Epithelial cell of umbilical artery (primary cell): Measurements from ENCODE around the gene TYK2. TPM values are rescaled to one million over a fixed set of nuclear protein-coding genes. Genes with fewer than 3 reads are reported as not detected.

Experiments
- total RNA-seq: library from RNA; depleted of rRNA; stranded (reverse); fragments of >200 nt; gene quantifications from 2 replicates; pipeline ENCODE4 v1.2.3, GENCODE V29; 2014

Gene TYK2
- 59.1 and 82.8 TPM in 2 replicates for total RNA-seq

DNA sequence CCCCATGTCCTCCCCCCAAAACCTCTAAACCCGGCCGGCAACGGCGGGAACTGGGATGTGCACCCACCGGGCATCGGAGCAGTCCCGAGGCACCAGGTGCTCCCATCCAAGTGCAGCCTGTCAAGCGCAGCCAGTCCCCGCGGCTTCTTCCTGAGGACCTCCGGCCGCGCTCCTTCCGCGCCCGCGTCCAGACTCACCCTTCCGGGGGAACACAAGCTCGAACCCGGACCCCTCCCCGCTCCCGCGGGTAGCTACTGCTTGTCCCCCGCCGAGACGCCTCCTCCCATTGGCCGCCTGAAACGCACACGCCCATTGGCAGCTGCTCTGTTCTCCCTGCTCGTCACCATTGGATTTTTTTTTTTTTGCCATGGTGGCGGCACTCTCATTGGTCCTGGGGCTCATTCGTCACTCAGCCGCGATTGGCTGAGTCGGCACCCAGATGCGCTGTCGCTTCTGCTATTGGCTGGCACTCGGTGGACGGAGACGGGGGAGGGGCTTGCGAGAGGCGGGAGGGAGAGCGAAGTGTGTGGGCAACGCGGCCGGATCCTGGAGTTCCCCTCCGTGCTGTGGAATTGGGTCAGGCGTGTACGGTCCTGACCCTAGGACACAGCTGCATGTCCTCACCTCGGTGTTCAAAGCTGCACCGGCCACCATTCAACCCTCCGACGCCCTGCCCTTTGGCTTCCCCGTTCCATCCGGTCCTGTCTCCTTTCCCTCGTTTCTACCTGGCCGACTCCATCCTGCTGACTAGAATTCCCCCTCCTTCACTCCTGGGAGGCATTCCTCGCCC is at the start of gene TYK2:
TSS of gene TYK2 (minus strand) at position 260 of the 790 bp plus-strand sequence. CDS start 2,166 bp downstream, outside the sequence.

DNA sequence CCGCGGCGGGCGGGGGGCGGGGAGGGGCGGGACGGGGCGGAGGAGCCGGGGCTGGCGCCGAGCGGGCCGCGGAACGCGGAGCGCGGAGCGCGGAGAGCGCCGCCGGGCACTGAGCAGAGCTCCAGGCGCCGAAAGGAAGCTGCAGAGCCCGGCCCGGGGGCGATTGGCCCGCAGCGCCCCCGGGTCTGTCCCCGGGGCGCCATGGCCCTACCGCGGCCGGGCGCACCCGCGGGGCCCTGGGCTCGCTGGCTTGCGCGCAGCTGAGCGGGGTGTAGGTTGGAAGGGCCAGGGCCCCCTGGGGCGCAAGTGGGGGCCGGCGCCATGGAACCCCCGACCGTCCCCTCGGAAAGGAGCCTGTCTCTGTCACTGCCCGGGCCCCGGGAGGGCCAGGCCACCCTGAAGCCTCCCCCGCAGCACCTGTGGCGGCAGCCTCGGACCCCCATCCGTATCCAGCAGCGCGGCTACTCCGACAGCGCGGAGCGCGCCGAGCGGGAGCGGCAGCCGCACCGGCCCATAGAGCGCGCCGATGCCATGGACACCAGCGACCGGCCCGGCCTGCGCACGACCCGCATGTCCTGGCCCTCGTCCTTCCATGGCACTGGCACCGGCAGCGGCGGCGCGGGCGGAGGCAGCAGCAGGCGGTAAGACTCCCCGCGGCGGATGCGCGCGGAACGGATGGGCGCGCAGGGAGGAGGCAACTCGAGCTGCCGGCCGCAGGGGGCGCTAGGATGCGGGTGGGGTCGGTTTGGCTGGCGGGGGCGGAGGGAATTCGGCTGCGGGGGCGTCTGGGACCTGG is 40.3 kb upstream of the TYK2 start, which contains the start of gene PDE4A:
TSS of gene PDE4A (plus strand) at position 95 of the 796 bp plus-strand sequence. CDS start at position 322, 227 bp downstream.

DNA sequence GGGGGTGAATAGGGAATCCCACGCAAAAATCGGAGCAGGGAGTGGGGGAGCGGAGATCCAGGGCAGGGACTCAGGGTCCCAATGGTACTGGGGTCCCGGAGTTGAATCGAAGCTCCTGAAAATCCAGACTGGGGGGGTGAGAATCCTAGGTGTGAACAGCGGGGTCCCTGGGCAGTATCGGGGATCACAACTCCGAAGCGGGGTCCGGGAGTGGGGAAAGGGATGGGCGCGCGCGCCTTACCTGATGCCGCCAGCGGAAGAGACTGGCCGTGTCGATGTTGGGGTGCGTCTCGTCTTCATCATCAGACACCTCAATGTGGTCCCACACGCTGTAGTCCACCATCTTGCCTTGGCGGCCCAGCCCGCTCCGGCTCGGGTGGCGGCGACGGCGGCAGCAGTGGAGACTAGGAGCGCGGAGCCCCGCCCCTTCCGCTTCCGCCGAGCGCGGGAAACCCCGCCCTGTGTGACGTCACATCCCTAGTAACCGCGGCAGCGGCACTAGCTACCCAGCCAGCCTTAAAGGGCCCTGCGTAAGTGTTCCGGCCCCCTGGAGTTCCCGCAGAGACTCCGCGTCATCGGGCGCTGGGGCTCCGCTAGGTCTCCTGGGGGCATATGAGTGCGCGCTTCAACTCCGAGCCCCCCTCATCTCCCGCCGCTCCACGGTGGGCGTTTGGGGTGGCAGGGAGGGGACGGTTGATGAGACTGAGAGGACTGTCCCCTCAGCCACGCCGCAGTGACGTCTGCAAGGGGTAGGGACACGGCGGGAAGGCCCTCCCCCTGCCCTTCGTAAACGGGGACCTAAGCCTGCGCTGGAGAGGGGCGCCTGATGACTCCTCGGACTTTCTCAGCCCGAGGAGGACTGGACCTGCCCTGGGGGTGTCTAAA is 23.0 kb upstream of the TYK2 start, which contains the start of gene CDC37:
TSS of gene CDC37 (minus strand) at position 406 of the 885 bp plus-strand sequence. CDS start at position 343, 63 bp downstream.

DNA sequence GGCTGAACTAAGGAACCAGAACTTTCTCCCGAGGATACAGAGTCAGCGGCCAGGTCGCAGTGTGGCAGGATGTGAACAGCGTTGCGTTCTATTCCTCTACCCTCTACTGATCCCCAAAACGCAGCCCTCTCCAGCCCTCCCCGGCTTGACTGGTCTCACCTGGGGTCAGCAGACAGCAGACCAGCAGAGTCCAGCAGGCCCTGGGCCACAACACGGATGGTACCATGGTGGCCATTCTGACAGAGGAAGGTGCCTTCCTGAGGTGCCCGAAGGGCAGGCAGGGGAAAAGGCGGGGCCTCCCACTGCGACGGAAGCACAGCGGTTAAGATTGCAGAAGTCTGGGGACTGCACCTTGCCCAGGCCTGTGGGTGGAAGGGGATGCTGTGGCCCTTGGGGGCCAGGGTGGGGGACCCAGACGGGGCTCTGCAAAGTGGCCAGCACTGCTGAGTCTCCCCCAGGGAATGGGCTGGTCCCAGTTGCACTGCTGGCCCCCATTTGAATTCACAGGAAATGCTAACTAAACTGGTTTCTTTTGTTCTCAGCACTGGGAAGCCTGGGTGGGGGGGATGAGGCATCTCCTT is 40.9 kb downstream of the TYK2 start, which contains the start of gene ICAM3:
TSS of gene ICAM3 (minus strand) at position 245 of the 581 bp plus-strand sequence. CDS start at position 235, 10 bp downstream.

DNA sequence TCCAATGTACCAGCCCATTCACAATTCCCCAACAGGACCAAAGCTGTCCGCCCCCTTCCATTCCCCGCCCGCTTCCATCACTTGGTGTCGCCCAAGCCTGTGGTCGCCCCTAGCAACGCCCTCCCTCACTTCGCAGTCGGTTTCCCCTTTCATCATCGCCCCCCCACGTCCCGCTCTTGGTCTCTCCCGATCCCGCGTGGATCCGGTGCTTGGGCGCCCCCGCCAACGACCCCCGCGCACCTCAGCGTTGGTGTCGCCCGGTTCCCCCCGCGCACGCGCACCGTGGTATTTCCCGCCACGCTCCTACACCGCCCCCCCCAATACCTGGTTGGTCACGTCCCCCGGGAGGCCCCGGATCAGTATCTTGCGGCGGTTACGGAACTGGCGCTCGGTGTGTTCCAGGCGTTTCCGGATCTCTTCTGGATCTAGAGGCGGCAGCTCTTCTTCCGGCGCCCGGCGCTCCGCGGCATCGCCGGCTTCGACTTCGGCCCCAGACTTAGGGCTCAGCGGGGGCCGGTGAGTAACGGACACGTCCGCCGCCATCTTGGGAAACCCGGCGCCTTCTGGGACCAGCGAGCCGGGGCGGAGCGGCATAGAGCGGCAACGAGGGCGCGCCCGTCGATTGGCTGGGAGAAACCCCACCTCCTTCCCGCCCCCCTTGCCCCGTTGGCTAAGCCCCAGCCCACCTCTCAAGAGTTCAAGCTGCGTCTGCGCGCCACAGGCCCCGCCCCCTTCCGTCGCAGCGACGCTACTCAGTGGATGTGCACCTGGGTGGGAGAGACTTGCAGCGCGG is 47.2 kb downstream of the TYK2 start, which contains the start of gene RAVER1:
TSS of gene RAVER1 (minus strand) at position 565 of the 793 bp plus-strand sequence. CDS start at position 543, 22 bp downstream.

DNA sequence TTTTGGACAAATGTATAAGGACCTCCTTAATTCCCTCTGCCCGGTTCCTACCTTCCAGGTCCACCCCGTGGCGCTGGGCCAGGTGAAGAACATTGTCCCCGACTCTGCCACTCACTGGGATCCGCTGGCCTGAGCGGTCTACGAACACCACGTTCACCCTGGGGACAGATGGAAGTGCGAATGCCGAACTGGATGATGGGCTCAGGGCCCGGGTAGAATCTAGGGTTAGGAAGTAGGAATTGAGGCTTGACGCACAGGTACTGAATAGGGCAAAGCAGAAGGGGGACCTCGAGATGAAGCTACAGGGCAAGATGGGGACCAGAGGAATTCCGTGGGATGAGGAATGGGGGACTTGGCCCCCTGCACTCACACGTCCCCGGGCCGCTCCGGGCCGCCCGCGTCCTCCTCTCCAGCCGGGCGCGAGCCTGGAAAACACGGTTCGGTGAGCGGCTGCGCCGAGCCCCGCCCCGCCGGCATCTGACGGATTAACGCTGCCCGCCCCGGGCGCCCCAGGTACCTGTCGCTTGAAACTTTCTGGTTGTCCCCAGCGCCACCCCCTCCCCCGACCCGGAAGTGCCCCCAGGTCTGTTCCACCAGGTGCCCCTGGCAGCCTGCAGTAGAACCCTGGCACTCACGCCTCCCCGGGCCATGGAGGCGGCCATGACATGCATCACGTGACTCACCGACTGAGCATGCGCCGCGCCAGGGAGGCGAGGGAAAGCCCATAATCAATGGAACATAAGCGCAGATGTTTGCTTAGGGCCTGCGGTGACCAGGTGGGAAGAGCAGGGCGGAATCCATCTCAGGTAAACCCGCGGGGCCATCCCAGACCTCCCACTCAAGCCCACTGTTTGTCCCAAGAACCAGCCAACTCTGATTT is 64.8 kb downstream of the TYK2 start, which contains the start of gene FDX2:
TSS of gene FDX2 (minus strand) at position 681 of the 880 bp plus-strand sequence. CDS start at position 662, 19 bp downstream.

DNA sequence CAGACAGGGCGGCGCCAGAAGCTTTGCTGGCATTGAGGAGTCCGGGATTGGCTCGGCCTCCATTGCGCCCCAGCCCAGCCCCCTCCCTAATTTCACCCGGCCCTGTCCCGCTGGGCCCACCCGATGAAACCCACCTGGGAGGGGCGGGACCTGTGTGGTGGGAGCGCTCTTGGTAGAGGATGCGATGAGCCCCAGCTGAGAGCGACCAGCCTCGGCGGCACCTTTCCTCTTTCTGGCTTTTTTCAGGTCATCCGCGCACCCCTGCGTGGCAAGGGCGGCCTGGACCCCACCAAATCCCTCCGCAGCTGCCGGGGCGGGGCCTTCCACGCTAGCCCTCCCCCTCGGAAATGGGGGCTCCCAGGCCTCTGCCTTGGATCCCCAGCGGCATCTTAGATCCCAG is 70.9 kb downstream of the TYK2 start, which contains the start of gene ZGLP1:
TSS of gene ZGLP1 (minus strand) at position 393 of the 400 bp plus-strand sequence.

Other genes with a start within 250 kb of the TYK2 start
- 33.7 and 39.3 TPM in 2 replicates for gene DNMT1, start 185.6 kb downstream of the TYK2 start, total RNA-seq
- gene S1PR2, start 149.2 kb downstream of the TYK2 start, total RNA-seq, result 0.61 and 0.65 TPM in 2 replicates
- 22.0 and 29.9 TPM in 2 replicates for gene MRPL4, start 128.4 kb downstream of the TYK2 start, total RNA-seq
- 7.1 and 22.9 TPM in 2 replicates for gene ICAM1, start 109.5 kb downstream of the TYK2 start, total RNA-seq
- gene ICAM4, start 93.6 kb downstream of the TYK2 start, total RNA-seq, result 0.65 and 1.4 TPM in 2 replicates
- under 0.01 and 0.76 TPM in 2 replicates for gene ICAM5, start 90.6 kb downstream of the TYK2 start, total RNA-seq
- under 0.01 and 0.15 TPM in 2 replicates for gene ZGLP1, start 70.8 kb downstream of the TYK2 start, total RNA-seq
- 11.0 and 15.7 TPM in 2 replicates for gene FDX2, start 64.6 kb downstream of the TYK2 start, total RNA-seq
- 7.1 and 7.4 TPM in 2 replicates for gene RAVER1, start 47.0 kb downstream of the TYK2 start, total RNA-seq
- gene ICAM3, start 40.9 kb downstream of the TYK2 start, total RNA-seq, result 11.7 and 16.6 TPM in 2 replicates
- 309 and 362 TPM in 2 replicates for gene CDC37, start 23.0 kb upstream of the TYK2 start, total RNA-seq
- gene PDE4A, start 40.0 kb upstream of the TYK2 start, total RNA-seq, result 1.6 and 1.7 TPM in 2 replicates
- 76.0 and 78.3 TPM in 2 replicates for gene KEAP1, start 122.8 kb upstream of the TYK2 start, total RNA-seq
- under 0.01 TPM in 1 of 2 replicates, not detected in the other for gene S1PR5, start 136.9 kb upstream of the TYK2 start, total RNA-seq
- 12.9 and 14.0 TPM in 2 replicates for gene ATG4D, start 163.3 kb upstream of the TYK2 start, total RNA-seq
- gene KRI1, start 185.4 kb upstream of the TYK2 start, total RNA-seq, result 8.4 and 12.8 TPM in 2 replicates
- gene CDKN2D, start 188.4 kb upstream of the TYK2 start, total RNA-seq, result 5.9 and 7.1 TPM in 2 replicates
- gene AP1M2, start 206.7 kb upstream of the TYK2 start, total RNA-seq, result not detected in 2 replicates
- 27.6 and 61.2 TPM in 2 replicates for gene SLC44A2, start 245.0 kb upstream of the TYK2 start, total RNA-seq